ENCODE results near the gene PLXNB3. TPM values are rescaled to one million over a fixed set of nuclear protein-coding genes. Genes with fewer than 3 reads are reported as not detected.

The PLXNB3 gene
- 2.2 to 7.0 TPM (median 5.0 TPM) in 5 replicates for total RNA-seq (2022; extraction: Qiagen RNA extraction; ENCODE audit: low read depth)

GRCh38 chrX:153763989-153764755 lies at the start of gene PLXNB3:
PLXNB3 (plus strand) TSS chrX:153764249; CDS start chrX:153765536, 1,287 bp downstream.

DNA sequence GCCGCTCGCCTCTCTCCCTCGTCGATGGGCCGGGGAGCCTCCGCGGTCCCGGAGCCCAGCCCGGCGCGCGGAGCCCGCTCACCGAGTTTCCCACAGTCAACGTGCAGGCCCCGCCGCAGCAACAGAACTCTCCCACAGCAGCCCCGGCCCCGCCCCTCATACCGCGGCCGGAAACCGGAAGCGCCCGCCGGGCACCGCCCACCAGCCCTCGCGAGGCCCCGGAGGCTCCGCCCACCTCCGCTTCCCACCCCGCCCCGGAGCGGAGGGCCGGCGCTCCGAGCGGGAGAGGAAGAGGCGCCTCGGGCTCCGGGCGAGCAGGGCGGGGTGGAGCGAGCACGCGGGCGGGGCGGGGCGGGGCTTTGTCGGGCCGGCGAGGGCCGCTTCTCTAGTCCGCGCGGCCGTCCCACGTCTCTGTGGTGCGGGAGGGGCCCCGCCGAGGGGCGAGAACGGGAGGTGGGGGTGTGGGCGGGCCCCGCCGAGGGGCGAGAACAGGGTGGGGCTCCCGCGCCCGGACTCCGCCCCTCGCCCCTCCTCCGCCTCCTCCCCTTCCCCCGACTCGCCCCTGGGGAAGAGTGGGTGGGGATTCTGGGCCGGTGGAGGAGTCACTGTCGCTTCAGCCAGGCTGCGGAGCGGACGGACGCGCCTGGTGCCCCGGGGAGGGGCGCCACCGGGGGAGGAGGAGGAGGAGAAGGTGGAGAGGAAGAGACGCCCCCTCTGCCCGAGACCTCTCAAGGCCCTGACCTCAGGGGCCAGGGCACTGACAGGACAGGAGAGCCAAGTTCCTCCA lies 39.6 kb upstream of the PLXNB3 start, which contains the start of the genes ABCD1 and BCAP31:
Gene ABCD1 (plus strand): TSS at position 605 of the 787 bp plus-strand sequence. CDS start 411 bp downstream, outside the sequence.
Gene BCAP31 (minus strand): TSS at position 136 of the 787 bp plus-strand sequence. CDS start 1,143 bp downstream, outside the sequence.

GRCh38 chrX:153780678-153781427 lies 16.8 kb downstream of the PLXNB3 start, which contains the start of gene SRPK3:
SRPK3 (plus strand) TSS chrX:153781041; CDS start chrX:153781087, 46 bp downstream.

DNA sequence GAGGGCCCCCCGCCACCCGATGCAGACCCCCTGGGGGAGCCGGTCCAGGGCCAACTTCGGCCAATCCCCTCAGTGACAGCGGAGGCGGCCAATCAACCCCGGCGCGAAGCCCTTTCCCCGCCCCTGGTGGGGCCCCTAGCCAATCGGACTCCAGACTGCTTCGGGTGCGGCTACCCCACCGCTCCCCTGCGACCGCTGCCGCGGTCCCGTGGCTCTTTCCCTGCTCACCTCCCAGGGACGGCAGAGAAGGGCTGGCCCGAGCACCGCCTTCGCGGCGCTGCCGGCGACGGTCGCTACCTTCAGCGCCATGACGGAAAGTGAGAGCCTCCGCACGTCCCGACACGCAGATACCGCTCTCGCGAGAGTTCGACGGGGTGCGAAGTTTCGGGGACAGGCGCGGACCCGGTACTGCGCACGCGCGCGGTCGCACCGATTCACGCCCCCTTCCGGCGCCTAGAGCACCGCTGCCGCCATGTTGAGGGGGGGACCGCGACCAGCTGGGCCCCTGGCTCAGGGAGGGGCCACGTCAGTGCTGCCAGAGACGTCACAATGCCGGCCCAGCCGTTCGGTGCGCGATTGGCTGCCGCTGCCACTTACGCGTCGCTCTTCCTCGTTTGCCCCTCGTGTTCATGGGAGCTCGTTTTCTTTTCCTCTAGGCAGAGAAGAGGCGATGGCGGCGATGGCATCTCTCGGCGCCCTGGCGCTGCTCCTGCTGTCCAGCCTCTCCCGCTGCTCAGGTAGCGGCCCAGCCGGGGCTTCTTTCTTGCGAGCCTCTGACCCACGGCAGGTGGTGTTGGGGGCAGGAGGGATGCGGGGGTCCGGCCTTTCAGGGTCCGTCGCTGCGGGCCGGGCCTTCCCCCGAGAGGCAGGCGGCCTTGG lies 30.2 kb downstream of the PLXNB3 start, which contains the start of the genes IDH3G and SSR4:
Gene IDH3G (minus strand): TSS at position 358 of the 879 bp plus-strand sequence. CDS start 49 bp downstream, at position 309.
Gene SSR4 (plus strand): TSS at position 651 of the 879 bp plus-strand sequence. CDS start 20 bp downstream, at position 671.

Other genes with a start within 250 kb of the PLXNB3 start
- gene ATP2B3, start 246.6 kb upstream of the PLXNB3 start, total RNA-seq (2022; extraction: Qiagen RNA extraction; ENCODE audit: low read depth): 0.05 to 0.21 TPM (median 0.07 TPM) in 4 of 5 replicates, not detected in the other
- 38.7 to 61.9 TPM (median 57.2 TPM) in 5 replicates for gene CCNQ, start 165.1 kb upstream of the PLXNB3 start, total RNA-seq (2022; extraction: Qiagen RNA extraction; ENCODE audit: low read depth)
- gene DUSP9, start 117.0 kb upstream of the PLXNB3 start, total RNA-seq (2022; extraction: Qiagen RNA extraction; ENCODE audit: low read depth): 1.2 to 1.7 TPM (median 1.5 TPM) in 5 replicates
- 0.29 to 0.48 TPM (median 0.36 TPM) in 3 of 5 replicates, not detected in the others for gene PNCK, start 90.4 kb upstream of the PLXNB3 start, total RNA-seq (2022; extraction: Qiagen RNA extraction; ENCODE audit: low read depth)
- 7.1 to 15.8 TPM (median 12.0 TPM) in 5 replicates for gene SLC6A8, start 76.3 kb upstream of the PLXNB3 start, total RNA-seq (2022; extraction: Qiagen RNA extraction; ENCODE audit: low read depth)
- gene BCAP31, start 39.9 kb upstream of the PLXNB3 start, total RNA-seq (2022; extraction: Qiagen RNA extraction; ENCODE audit: low read depth): 340 to 404 TPM (median 385 TPM) in 5 replicates
- 2.0 to 4.4 TPM (median 3.4 TPM) in 5 replicates for gene ABCD1, start 39.4 kb upstream of the PLXNB3 start, total RNA-seq (2022; extraction: Qiagen RNA extraction; ENCODE audit: low read depth)
- 0.04 TPM in 1 of 5 replicates, not detected in the others for gene SRPK3, start 16.8 kb downstream of the PLXNB3 start, total RNA-seq (2022; extraction: Qiagen RNA extraction; ENCODE audit: low read depth)
- gene IDH3G, start 30.1 kb downstream of the PLXNB3 start, total RNA-seq (2022; extraction: Qiagen RNA extraction; ENCODE audit: low read depth): 49.5 to 70.3 TPM (median 66.5 TPM) in 5 replicates
- gene SSR4, start 30.4 kb downstream of the PLXNB3 start, total RNA-seq (2022; extraction: Qiagen RNA extraction; ENCODE audit: low read depth): 334 to 461 TPM (median 405 TPM) in 5 replicates
- 2.9 to 4.8 TPM (median 3.6 TPM) in 5 replicates for gene PDZD4, start 66.3 kb downstream of the PLXNB3 start, total RNA-seq (2022; extraction: Qiagen RNA extraction; ENCODE audit: low read depth)
- 18.2 to 26.1 TPM (median 21.4 TPM) in 5 replicates for gene L1CAM, start 121.9 kb downstream of the PLXNB3 start, total RNA-seq (2022; extraction: Qiagen RNA extraction; ENCODE audit: low read depth)
- not detected in 5 replicates for gene AVPR2, start 140.4 kb downstream of the PLXNB3 start, total RNA-seq (2022; extraction: Qiagen RNA extraction; ENCODE audit: low read depth)
- 0.98 to 2.9 TPM (median 2.2 TPM) in 5 replicates for gene ARHGAP4, start 162.0 kb downstream of the PLXNB3 start, total RNA-seq (2022; extraction: Qiagen RNA extraction; ENCODE audit: low read depth)
- 197 to 231 TPM (median 204 TPM) in 5 replicates for gene NAA10, start 170.8 kb downstream of the PLXNB3 start, total RNA-seq (2022; extraction: Qiagen RNA extraction; ENCODE audit: low read depth)
- gene RENBP, start 180.4 kb downstream of the PLXNB3 start, total RNA-seq (2022; extraction: Qiagen RNA extraction; ENCODE audit: low read depth): 0.38 TPM in 1 of 5 replicates, not detected in the others
- gene HCFC1, start 207.6 kb downstream of the PLXNB3 start, total RNA-seq (2022; extraction: Qiagen RNA extraction; ENCODE audit: low read depth): 25.8 to 45.1 TPM (median 41.4 TPM) in 5 replicates
- 4.2 to 10.2 TPM (median 5.9 TPM) in 5 replicates for gene TMEM187, start 208.5 kb downstream of the PLXNB3 start, total RNA-seq (2022; extraction: Qiagen RNA extraction; ENCODE audit: low read depth)

Measured in A549 treated with ZK216348 at 1 μM for 4 hours (cell line).